ENCODE measurements around the gene LRRC4C. TPM values are rescaled to one million over a fixed set of nuclear protein-coding genes. Genes with fewer than 3 reads are reported as not detected.

LRRC4C gene
- total RNA-seq, 4 donors from 2014 or later, result 0.40 to 1.7 TPM; not detected in 2

DNA sequence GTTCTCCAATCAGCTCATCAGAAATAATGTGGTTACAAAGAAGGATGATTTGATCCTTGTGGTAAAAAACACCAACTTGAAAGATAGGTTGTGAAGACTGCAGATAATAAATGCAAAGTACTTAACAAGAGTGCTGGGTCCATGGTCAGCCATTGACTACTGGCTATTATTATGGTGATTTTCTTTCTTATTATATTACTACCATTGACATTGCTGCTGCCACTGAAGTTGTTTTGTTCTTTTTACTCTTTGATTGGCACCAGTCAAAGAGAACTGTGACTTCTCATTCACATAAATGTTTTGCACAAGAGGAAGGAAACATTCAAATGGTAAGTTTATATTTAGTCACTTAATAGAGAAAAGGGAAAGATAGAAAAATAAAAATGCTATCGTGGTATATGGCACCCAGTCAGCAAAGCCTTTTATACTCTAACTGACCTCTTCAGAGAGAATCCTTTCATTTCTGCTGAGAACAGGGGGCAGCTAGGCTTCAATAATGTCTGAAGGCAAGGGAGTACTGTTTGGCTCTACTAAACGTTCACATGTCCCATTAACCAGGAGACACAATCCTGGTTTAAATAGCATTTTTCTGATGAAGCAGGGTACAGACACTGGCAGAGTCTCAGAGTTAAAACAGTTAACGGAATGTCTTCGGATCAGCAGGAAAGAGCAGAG lies 64.8 kb downstream of the LRRC4C start:
- Histone ChIP-seq H3K27me3 (no peaks in the 10 kb centered on the region), H3K36me3 (no peaks in the 10 kb centered on the region), H3K27ac (no peak overlapping the region), H3K4me3 (no peak overlapping the region), H3K4me1 (no peaks in the 10 kb centered on the region), H3K9me3 (no peaks in the 10 kb centered on the region)
- TF ChIP-seq POLR2A (IDR thresholded peaks at IDR 0.05), result no peak
- TF ChIP-seq, protein P1, sequence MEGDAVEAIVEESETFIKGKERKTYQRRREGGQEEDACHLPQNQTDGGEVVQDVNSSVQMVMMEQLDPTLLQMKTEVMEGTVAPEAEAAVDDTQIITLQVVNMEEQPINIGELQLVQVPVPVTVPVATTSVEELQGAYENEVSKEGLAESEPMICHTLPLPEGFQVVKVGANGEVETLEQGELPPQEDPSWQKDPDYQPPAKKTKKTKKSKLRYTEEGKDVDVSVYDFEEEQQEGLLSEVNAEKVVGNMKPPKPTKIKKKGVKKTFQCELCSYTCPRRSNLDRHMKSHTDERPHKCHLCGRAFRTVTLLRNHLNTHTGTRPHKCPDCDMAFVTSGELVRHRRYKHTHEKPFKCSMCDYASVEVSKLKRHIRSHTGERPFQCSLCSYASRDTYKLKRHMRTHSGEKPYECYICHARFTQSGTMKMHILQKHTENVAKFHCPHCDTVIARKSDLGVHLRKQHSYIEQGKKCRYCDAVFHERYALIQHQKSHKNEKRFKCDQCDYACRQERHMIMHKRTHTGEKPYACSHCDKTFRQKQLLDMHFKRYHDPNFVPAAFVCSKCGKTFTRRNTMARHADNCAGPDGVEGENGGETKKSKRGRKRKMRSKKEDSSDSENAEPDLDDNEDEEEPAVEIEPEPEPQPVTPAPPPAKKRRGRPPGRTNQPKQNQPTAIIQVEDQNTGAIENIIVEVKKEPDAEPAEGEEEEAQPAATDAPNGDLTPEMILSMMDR (IDR thresholded peaks at IDR 0.05), result no peak
- no peak for DNase-seq

DNA sequence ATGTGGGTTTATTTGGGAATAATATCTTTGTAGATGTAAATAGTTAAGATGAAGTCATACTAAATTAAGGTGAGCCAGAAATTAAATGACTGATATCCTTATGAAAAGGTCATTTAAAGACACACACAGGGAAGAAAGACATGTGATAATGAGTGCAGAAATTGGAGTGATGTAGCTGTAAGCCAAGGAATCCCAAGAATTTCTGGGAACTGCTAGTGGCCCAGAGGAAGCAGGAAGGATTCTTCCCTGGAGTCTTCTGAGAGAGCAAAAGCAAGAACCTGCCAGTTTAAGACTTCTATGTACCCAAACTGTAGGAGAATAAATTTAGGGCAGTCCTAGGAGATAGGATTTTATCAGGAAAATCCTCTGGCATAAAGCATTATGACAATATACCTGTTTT lies 66.9 kb downstream of the LRRC4C start:
- TF ChIP-seq, protein P1 (IDR thresholded peaks at IDR 0.05), result no peak
- TF ChIP-seq POLR2A (IDR thresholded peaks at IDR 0.05), result no peak
- Histone ChIP-seq H3K9me3 (no peaks in the 10 kb centered on the region), H3K27ac (no peak overlapping the region), H3K36me3 (no peaks in the 10 kb centered on the region), H3K4me3 (no peak overlapping the region), H3K27me3 (no peaks in the 10 kb centered on the region), H3K4me1 (no peaks in the 10 kb centered on the region)
- DNase-seq, result no peak

DNA sequence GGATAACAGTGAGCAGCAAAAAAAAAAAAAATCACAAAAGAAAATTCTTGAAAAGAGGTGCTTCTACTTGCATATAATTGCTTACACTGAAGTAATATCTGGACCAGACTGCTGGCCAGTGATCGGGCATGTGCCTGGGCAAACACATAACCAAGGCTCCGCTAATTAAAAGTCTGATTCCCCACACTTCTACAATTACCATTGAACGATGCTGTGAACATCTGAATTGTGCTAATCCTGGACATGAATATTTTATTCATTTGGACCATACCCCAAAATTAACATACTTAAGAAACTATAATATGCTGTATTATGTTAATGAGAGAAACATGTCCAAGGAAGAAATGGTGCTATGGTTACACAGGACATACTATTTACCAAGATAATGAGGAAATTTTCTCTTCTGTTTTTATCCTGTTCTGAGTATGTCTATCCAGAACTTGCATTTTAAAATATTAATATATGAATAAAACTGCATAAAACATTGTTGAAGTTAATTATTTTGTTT lies 69.8 kb downstream of the LRRC4C start:
- H3K36me3 ChIP-seq, result no peaks in the 10 kb centered on the region
- no peak overlapping the region for H3K4me3 ChIP-seq
- H3K27me3 ChIP-seq, result no peaks in the 10 kb centered on the region
- TF ChIP-seq POLR2A (IDR thresholded peaks at IDR 0.05), result no peak
- TF ChIP-seq, protein P1 (IDR thresholded peaks at IDR 0.05), result no peak
- no peak overlapping the region for H3K27ac ChIP-seq
- no peak for DNase-seq
- no peaks in the 10 kb centered on the region for H3K9me3 ChIP-seq
- H3K4me1 ChIP-seq, result no peaks in the 10 kb centered on the region

DNA sequence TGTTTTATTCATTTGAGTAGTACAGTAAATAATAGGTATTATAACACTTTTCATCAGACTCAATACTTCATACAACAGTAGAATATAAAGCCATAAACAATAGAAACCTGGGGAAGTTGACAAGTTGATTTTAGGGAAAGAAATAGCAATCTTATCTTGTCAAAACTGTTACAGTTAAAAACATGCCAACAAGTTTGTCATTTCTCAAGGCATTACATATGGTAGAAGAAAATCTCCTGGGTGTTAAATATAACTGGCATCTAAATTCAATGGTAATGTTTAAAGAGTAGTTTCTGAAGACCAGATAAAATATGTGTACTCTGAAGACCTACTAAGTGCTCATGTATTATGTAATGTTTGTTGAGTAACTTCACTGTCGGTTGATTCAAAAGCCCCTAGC lies 75.1 kb downstream of the LRRC4C start:
- no peaks in the 10 kb centered on the region for H3K27me3 ChIP-seq
- no peaks in the 10 kb centered on the region for H3K36me3 ChIP-seq
- TF ChIP-seq POLR2A (IDR thresholded peaks at IDR 0.05), result no peak
- TF ChIP-seq, protein P1 (IDR thresholded peaks at IDR 0.05), result no peak
- H3K27ac ChIP-seq, result no peak overlapping the region
- no peaks in the 10 kb centered on the region for H3K9me3 ChIP-seq
- no peaks in the 10 kb centered on the region for H3K4me1 ChIP-seq
- no peak overlapping the region for H3K4me3 ChIP-seq
- DNase-seq, result no peak

DNA sequence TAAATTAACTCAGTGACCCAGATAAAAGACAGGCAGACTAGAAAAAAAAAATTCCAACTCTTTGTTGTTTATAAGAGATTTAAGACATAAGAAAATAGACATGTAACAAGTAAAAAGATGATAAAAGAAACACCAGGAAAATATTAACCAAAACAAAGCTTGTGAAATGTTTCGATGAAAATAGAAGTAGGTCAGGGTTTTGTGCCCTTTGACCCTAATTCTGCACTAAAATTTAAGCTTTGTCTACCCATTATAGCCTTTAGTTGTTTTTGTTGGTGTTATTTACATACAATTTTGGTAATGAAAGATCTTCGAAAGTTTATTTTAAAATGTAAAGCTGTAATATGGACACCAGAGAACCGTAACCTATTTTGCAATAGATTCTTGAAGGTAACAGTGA lies 75.7 kb downstream of the LRRC4C start:
- Histone ChIP-seq H3K9me3 (no peaks in the 10 kb centered on the region), H3K4me1 (no peaks in the 10 kb centered on the region), H3K27ac (no peak overlapping the region), H3K27me3 (no peaks in the 10 kb centered on the region), H3K36me3 (no peaks in the 10 kb centered on the region), H3K4me3 (no peak overlapping the region)
- no peak for TF ChIP-seq POLR2A (IDR thresholded peaks at IDR 0.05)
- TF ChIP-seq, protein P1 (IDR thresholded peaks at IDR 0.05), result no peak
- no peak for DNase-seq

Measured in Peyer's patch (tissue), 4 donors.